ENCODE results near the gene CDC42BPA. TPM values are rescaled to one million over a fixed set of nuclear protein-coding genes. Genes with fewer than 3 reads are reported as not detected.

Gene CDC42BPA
- total RNA-seq, 1 experiment from 2014 or later = 30.1 TPM

GRCh38 chr1:227245613-227246320, 72.5 kb downstream of the CDC42BPA start:
- Mint-ChIP-seq H3K27ac (peak overlapping the region in 1 of 3 experiments; percentile 65; a peak in 2 of 7 replicates), H3K36me3 (ENCODE audit: insufficient read depth in 1 of 3, low read depth in 3 of 3) (peaks cover 0 to 3% (median 0%) of the 10 kb centered on the region in 3 experiments; a peak in 3 of 7 replicates), H3K27me3 (ENCODE audit: low read depth) (no peaks in the 10 kb centered on the region), H3K4me1 (peaks cover 12 to 14% of the 10 kb centered on the region in 2 experiments), H3K4me3 (no peak overlapping the region), H3K9me3 (no peaks in the 10 kb centered on the region)
- H3K4me2 ChIP-seq (ENCODE audit: insufficient read depth, insufficient read length, low read length) = no peak overlapping the region
- no peak for DNase-seq
- H3K27ac ChIP-seq (ENCODE audit: insufficient read length, low read depth, low read length) = no peak overlapping the region
- H3K56ac ChIP-seq (ENCODE audit: insufficient read length, low read depth, low read length) = no peak overlapping the region
- no peak overlapping the region for H2BK12ac ChIP-seq (ENCODE audit: insufficient read length, low read depth, low read length)
- no peak overlapping the region for H3K9ac ChIP-seq (ENCODE audit: extremely low read depth, insufficient read length, low read length)
- no peak overlapping the region for H2BK15ac ChIP-seq (ENCODE audit: low read depth, low read length)
- H3K14ac ChIP-seq (ENCODE audit: insufficient read depth, low read length) = no peak overlapping the region
- H4K8ac ChIP-seq (replicated peaks; ENCODE audit: insufficient read length, low read depth, low read length) = no peak overlapping the region
- H3K27me3 ChIP-seq (ENCODE audit: insufficient read depth, low read length) = no peaks in the 10 kb centered on the region
- H2AK5ac ChIP-seq (ENCODE audit: insufficient read length, low read length) = no peak overlapping the region
- no peak overlapping the region for H3K4ac ChIP-seq (ENCODE audit: low read depth, low read length)
- H3K79me1 ChIP-seq (ENCODE audit: insufficient read depth, low read depth, low read length, poor library complexity, severe bottlenecking) = no peaks in the 10 kb centered on the region
- no peaks in the 10 kb centered on the region for H3K4me1 ChIP-seq (ENCODE audit: insufficient read depth, low read length)
- TF ChIP-seq, protein P1, sequence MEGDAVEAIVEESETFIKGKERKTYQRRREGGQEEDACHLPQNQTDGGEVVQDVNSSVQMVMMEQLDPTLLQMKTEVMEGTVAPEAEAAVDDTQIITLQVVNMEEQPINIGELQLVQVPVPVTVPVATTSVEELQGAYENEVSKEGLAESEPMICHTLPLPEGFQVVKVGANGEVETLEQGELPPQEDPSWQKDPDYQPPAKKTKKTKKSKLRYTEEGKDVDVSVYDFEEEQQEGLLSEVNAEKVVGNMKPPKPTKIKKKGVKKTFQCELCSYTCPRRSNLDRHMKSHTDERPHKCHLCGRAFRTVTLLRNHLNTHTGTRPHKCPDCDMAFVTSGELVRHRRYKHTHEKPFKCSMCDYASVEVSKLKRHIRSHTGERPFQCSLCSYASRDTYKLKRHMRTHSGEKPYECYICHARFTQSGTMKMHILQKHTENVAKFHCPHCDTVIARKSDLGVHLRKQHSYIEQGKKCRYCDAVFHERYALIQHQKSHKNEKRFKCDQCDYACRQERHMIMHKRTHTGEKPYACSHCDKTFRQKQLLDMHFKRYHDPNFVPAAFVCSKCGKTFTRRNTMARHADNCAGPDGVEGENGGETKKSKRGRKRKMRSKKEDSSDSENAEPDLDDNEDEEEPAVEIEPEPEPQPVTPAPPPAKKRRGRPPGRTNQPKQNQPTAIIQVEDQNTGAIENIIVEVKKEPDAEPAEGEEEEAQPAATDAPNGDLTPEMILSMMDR (conservative IDR thresholded peaks at IDR 0.05) = no peak
- no peak overlapping the region for H3K23ac ChIP-seq (ENCODE audit: insufficient read length, low read depth, low read length)
- H4K91ac ChIP-seq (ENCODE audit: insufficient read length, low read depth, low read length) = no peak overlapping the region
- no peaks in the 10 kb centered on the region for H3K9me3 ChIP-seq (ENCODE audit: control insufficient read depth, low read depth, low read length)
- WGBS (ENCODE audit: extremely low coverage, insufficient read length, low lambda C conversion rate) = no CpG with 5 or more reads among the region's 6 CpGs
- H2AFZ ChIP-seq (ENCODE audit: low read length) = no peak overlapping the region
- H4K20me1 ChIP-seq (ENCODE audit: control insufficient read depth, insufficient read depth, insufficient read length) = no peaks in the 10 kb centered on the region
- peaks cover 5% of the 10 kb centered on the region; the same call in 1 of the 2 replicates for H3K79me2 ChIP-seq (ENCODE audit: insufficient read depth, low read length)
- H3T11ph ChIP-seq (ENCODE audit: low read length) = no peak overlapping the region
- no peak overlapping the region for H2BK20ac ChIP-seq (ENCODE audit: low read depth, low read length, poor library complexity, severe bottlenecking)
- no peak overlapping the region for H2BK5ac ChIP-seq (ENCODE audit: insufficient read length, low read length)
- no peaks in the 10 kb centered on the region for H3K23me2 ChIP-seq (ENCODE audit: insufficient read length, low read depth, low read length, poor library complexity, severe bottlenecking)
- no peak overlapping the region for H3K18ac ChIP-seq (ENCODE audit: insufficient read length, low read depth, low read length)
- no peak overlapping the region for H4K5ac ChIP-seq (ENCODE audit: insufficient read length, low read depth, low read length)
- no peak overlapping the region for H2BK120ac ChIP-seq (ENCODE audit: low read depth, low read length, poor library complexity, severe bottlenecking)

Measured in H9 (cell line).